H1 (cell line): ENCODE results near the gene FMNL2. TPM values are rescaled to one million over a fixed set of nuclear protein-coding genes. Genes with fewer than 3 reads are reported as not detected.

Experiments used
- CTCF ChIA-PET: fragments of 300-600 bp; sonication (Branson Sonifier 250); formaldehyde crosslinking; loops from one replicate; lab custom pipeline; 2021; ENCODE audit not compliant: partially characterized antibody; lab: Charles Lee
- POLR2A ChIA-PET: fragments of 300-600 bp; sonication (Branson Sonifier 250); formaldehyde crosslinking; loops from one replicate; lab custom pipeline; 2021; ENCODE audit warnings: inconsistent platforms; ENCODE audit not compliant: partially characterized antibody; lab: Charles Lee
- DNase-seq, 2 experiments: peaks; one replicate each; pipeline versions ENCODE4 v3.0.0 to v3.0.0-alpha.2; 2010 to 2022; ENCODE audit warnings: low spot score in 2 of 2, low read depth in 1 of 2, mixed read lengths in 1 of 2
- FAIRE-seq: peaks from 2 replicates; lab custom pipeline; 2011; peaks lifted over from hg19 to GRCh38; lab: Jason Lieb, UNC
- H2AFZ ChIP-seq: 2 replicates; pipeline ENCODE4 v1.8.1; 2012; ENCODE audit warnings: low read length, inconsistent platforms
- H2AK5ac ChIP-seq: 2 replicates; pipeline ENCODE4 v1.6.1; 2013; ENCODE audit warnings: low read depth, low read length
- H2BK120ac ChIP-seq: replicated peaks from 2 replicates; pipeline ENCODE3; 2013; ENCODE audit warnings: low read depth, low read length, inconsistent platforms
- H2BK12ac ChIP-seq: 2 replicates; pipeline ENCODE4 v1.6.1; 2013; ENCODE audit warnings: low read depth, low read length
- H2BK15ac ChIP-seq: 2 replicates; pipeline ENCODE4 v1.6.1; 2013; ENCODE audit warnings: low read length
- H2BK20ac ChIP-seq: 2 replicates; pipeline ENCODE4 v1.6.1; 2013; ENCODE audit warnings: low read length
- H2BK5ac ChIP-seq: 2 replicates; pipeline ENCODE4 v1.6.1; 2013; ENCODE audit warnings: low read depth, low read length
- H3K14ac ChIP-seq: 2 replicates; pipeline ENCODE4 v1.6.1; 2013; ENCODE audit warnings: inconsistent platforms; ENCODE audit not compliant: insufficient read length
- H3K18ac ChIP-seq: 2 replicates; pipeline ENCODE4 v1.6.1; 2013; ENCODE audit warnings: low read length; ENCODE audit errors: extremely low read depth
- H3K23ac ChIP-seq: 2 replicates; pipeline ENCODE4 v1.6.1; 2013; ENCODE audit warnings: inconsistent platforms; ENCODE audit not compliant: insufficient read length
- H3K23me2 ChIP-seq: 2 replicates; pipeline ENCODE4 v1.6.1; 2013; ENCODE audit warnings: low read depth, low read length
- H3K27ac ChIP-seq: 2 replicates; pipeline ENCODE4 v1.6.1; 2011; ENCODE audit warnings: low read depth, low read length, inconsistent platforms
- H3K27me3 ChIP-seq, 4 experiments: replicated peaks in 1 of 4; 1 replicate in 1 of 4; 2 replicates in 3 of 4; pipeline versions ENCODE4 v1.6.1 to v1.8.1; 2011 to 2013; ENCODE audit warnings: low read length in 3 of 4, mild to moderate bottlenecking in 3 of 4, inconsistent platforms in 2 of 4, mixed read lengths in 2 of 4, moderate library complexity in 1 of 4; ENCODE audit not compliant: control insufficient read depth in 3 of 4, insufficient read depth in 3 of 4; ENCODE audit errors: extremely low read depth in 1 of 4
- H3K36me3 ChIP-seq, 4 experiments: 2 replicates each; pipeline versions ENCODE4 v1.6.1 to v1.8.1; 2011 to 2013; ENCODE audit warnings: mild to moderate bottlenecking in 4 of 4, low read length in 3 of 4, moderate library complexity in 2 of 4, control low read depth in 1 of 4, inconsistent platforms in 1 of 4; ENCODE audit not compliant: insufficient read depth in 4 of 4, control insufficient read depth in 2 of 4
- H3K4ac ChIP-seq: replicated peaks from 2 replicates; pipeline ENCODE3; 2013; ENCODE audit warnings: low read length, low read depth, mixed read lengths, inconsistent platforms; ENCODE audit not compliant: insufficient read length
- H3K4me1 ChIP-seq, 4 experiments: replicated peaks in 1 of 4; 1 replicate in 1 of 4; 2 replicates in 3 of 4; pipeline versions ENCODE4 v1.6.1 to v1.8.1; 2011 to 2013; ENCODE audit warnings: low read length in 3 of 4, inconsistent platforms in 2 of 4, mixed read lengths in 1 of 4; ENCODE audit not compliant: insufficient read depth in 4 of 4, control insufficient read depth in 3 of 4
- H3K4me2 ChIP-seq, 2 experiments: 2 replicates each; pipeline versions ENCODE4 v1.6.1 to v1.8.1; 2011 to 2013; ENCODE audit warnings: low read depth in 2 of 2, low read length in 2 of 2, control low read depth in 1 of 2, inconsistent platforms in 1 of 2, mild to moderate bottlenecking in 1 of 2; ENCODE audit not compliant: insufficient read depth in 1 of 2
- H3K4me3 ChIP-seq, 4 experiments: fragments of 200-600, 300-600 bp in 1 of 4; sonication (generic), shearing (Covaris generic), sonication (Bioruptor Twin) in 1 of 4; 2 replicates each; pipeline versions ENCODE4 v1.5.1 to v1.8.1; 2011 to 2016; ENCODE audit warnings: low read length in 4 of 4, low read depth in 3 of 4, control low read depth in 2 of 4, inconsistent platforms in 2 of 4, mild to moderate bottlenecking in 2 of 4, mixed read lengths in 1 of 4, moderate library complexity in 1 of 4; ENCODE audit not compliant: insufficient read depth in 2 of 4; ENCODE audit errors: extremely low read depth in 1 of 4
- H3K56ac ChIP-seq: replicated peaks from 2 replicates; pipeline ENCODE3; 2013; ENCODE audit warnings: low read depth, mild to moderate bottlenecking, mixed read lengths, low read length, inconsistent platforms; ENCODE audit not compliant: insufficient read length
- H3K79me1 ChIP-seq: 2 replicates; pipeline ENCODE4 v1.6.1; 2013; ENCODE audit warnings: low read depth, low read length, control low read depth
- H3K79me2 ChIP-seq, 2 experiments: 2 replicates each; pipeline versions ENCODE4 v1.6.1 to v1.8.1; 2012 to 2013; ENCODE audit warnings: low read length in 2 of 2, mild to moderate bottlenecking in 2 of 2, inconsistent platforms in 1 of 2; ENCODE audit not compliant: insufficient read depth in 2 of 2, control insufficient read depth in 1 of 2
- H3K9ac ChIP-seq, 4 experiments: replicated peaks in 1 of 4; 1 replicate in 1 of 4; 2 replicates in 3 of 4; pipeline versions ENCODE4 v1.6.1 to v1.8.1; 2011 to 2013; ENCODE audit warnings: low read depth in 3 of 4, low read length in 3 of 4, control low read depth in 2 of 4, mild to moderate bottlenecking in 2 of 4, moderate library complexity in 2 of 4, inconsistent platforms in 1 of 4; ENCODE audit errors: extremely low read depth in 1 of 4
- H3K9me3 ChIP-seq, 2 experiments: 2 replicates each; pipeline versions ENCODE4 v1.6.1 to v1.8.1; 2012 to 2013; ENCODE audit warnings: mild to moderate bottlenecking in 2 of 2, moderate library complexity in 2 of 2, control low read depth in 1 of 2, inconsistent platforms in 1 of 2, low read depth in 1 of 2, low read length in 1 of 2, mixed read lengths in 1 of 2; ENCODE audit not compliant: insufficient read depth in 2 of 2
- H4K20me1 ChIP-seq, 2 experiments: replicated peaks in 1 of 2; 2 replicates each; pipeline versions ENCODE3 to v1.8.1; 2011 to 2013; ENCODE audit warnings: inconsistent platforms in 2 of 2, low read length in 2 of 2, mild to moderate bottlenecking in 1 of 2; ENCODE audit not compliant: insufficient read depth in 2 of 2, control insufficient read depth in 1 of 2
- H4K5ac ChIP-seq: 2 replicates; pipeline ENCODE4 v1.6.1; 2013; ENCODE audit warnings: low read length, low read depth, mixed read lengths, inconsistent platforms; ENCODE audit not compliant: insufficient read length
- H4K8ac ChIP-seq: 2 replicates; pipeline ENCODE4 v1.8.0; 2013; ENCODE audit warnings: mild to moderate bottlenecking, moderate library complexity, low read length, inconsistent platforms; ENCODE audit not compliant: insufficient read depth; ENCODE audit errors: extremely low read depth
- H4K91ac ChIP-seq: replicated peaks from 2 replicates; pipeline ENCODE3; 2013; ENCODE audit warnings: low read length, mixed read lengths, inconsistent platforms; ENCODE audit not compliant: insufficient read length
- BACH1 ChIP-seq: IDR thresholded peaks from 2 replicates; pipeline ENCODE4 v1.6.1; 2012; ENCODE audit warnings: low read length, improper control_type of control experiment
- BRCA1 ChIP-seq: IDR thresholded peaks from 2 replicates; pipeline ENCODE4 v1.6.1; 2012; ENCODE audit warnings: low read depth, low read length, improper control_type of control experiment
- CHD2 ChIP-seq: IDR thresholded peaks from 2 replicates; pipeline ENCODE4 v1.6.1; 2012; ENCODE audit warnings: low read length, improper control_type of control experiment
- CTBP2 ChIP-seq: IDR thresholded peaks from 2 replicates; pipeline ENCODE4 v1.7.0; 2011; ENCODE audit warnings: borderline replicate concordance, mild to moderate bottlenecking, moderate library complexity, mixed read lengths, low read length; ENCODE audit not compliant: insufficient read depth, insufficient read length
- E2F6 ChIP-seq: IDR thresholded peaks from 2 replicates; pipeline ENCODE4 v1.6.1; 2012; ENCODE audit warnings: inconsistent platforms
- EP300 ChIP-seq, 2 experiments: IDR thresholded peaks; 1 replicate in 1 of 2; 2 replicates in 1 of 2; pipeline ENCODE4 v1.6.1; 2011 to 2012; ENCODE audit warnings: low read depth in 2 of 2, low read length in 2 of 2, mild to moderate bottlenecking in 2 of 2, borderline replicate concordance in 1 of 2, inconsistent platforms in 1 of 2, moderate library complexity in 1 of 2
- JUND ChIP-seq: IDR thresholded peaks from 2 replicates; pipeline ENCODE4 v1.6.1; 2011; ENCODE audit warnings: mild to moderate bottlenecking, improper control_type of control experiment, low read length
- KDM5A ChIP-seq: fragments of 200-600 bp; IDR thresholded peaks from 2 replicates; pipeline ENCODE4 v1.7.1; 2012; ENCODE audit warnings: mild to moderate bottlenecking, low read length, inconsistent platforms, mixed read lengths
- POLR2AphosphoS5 ChIP-seq: IDR thresholded peaks from 2 replicates; pipeline ENCODE4 v1.6.1; 2011; ENCODE audit warnings: low read depth, low read length
- TCF12 ChIP-seq: IDR thresholded peaks from 2 replicates; pipeline ENCODE4 v1.6.1; 2011; ENCODE audit warnings: low read depth, mild to moderate bottlenecking, low read length
- WGBS, 2 experiments: shearing (Covaris generic) in 1 of 2; methylation state at CpG; one replicate each; pipeline versions ENCODE4 v1.1.6 to v1.1.7; 2013 to 2015; ENCODE audit warnings: low lambda C conversion rate in 2 of 2, mixed read lengths in 2 of 2, inconsistent platforms in 1 of 2, low coverage in 1 of 2, missing lambda C conversion rate in 1 of 2; ENCODE audit not compliant: insufficient replicate concordance in 2 of 2, insufficient coverage in 1 of 2, insufficient read length in 1 of 2; ENCODE audit errors: extremely low coverage in 1 of 2, missing lambda C conversion rate in 1 of 2; 5-methylcytosine and 5-hydroxymethylcytosine counted together
- polyA plus RNA-seq, 7 experiments: library from polyadenylated mRNA; depleted of rRNA in 3 of 7; stranded (reverse) in 5 of 7; unstranded in 2 of 7; fragments of >200 nt in 5 of 7; fragments of 200-250 nt in 2 of 7; gene quantifications; 1 replicate in 5 of 7; 2 replicates in 1 of 7; 4 replicates in 1 of 7; pipeline versions ENCODE4 v1.2.1 to v1.2.3, GENCODE V29; 2011 to 2013; ENCODE audit warnings: missing spikeins in 2 of 7, mixed read lengths in 2 of 7
- total RNA-seq: library from RNA; stranded (reverse); fragmentation: NEBNext Ultra II Directional; extraction: Animal tissue kit (Norgen Biotek cat#: 25700); gene quantifications from 2 replicates; pipeline ENCODE4 v1.2.1, GENCODE V29; 2021
- TF ChIP-seq, protein P1 (sequence below): IDR thresholded peaks from 2 replicates; pipeline ENCODE4 v1.6.1; 2012; ENCODE audit warnings: low read length, inconsistent platforms

The FMNL2 gene
- total and polyA plus RNA-seq, 2 of the 8 experiments (the other 6 are each of a cell fraction or from before 2014, with no cell fraction given): 15.5 to 45.1 TPM

DNA sequence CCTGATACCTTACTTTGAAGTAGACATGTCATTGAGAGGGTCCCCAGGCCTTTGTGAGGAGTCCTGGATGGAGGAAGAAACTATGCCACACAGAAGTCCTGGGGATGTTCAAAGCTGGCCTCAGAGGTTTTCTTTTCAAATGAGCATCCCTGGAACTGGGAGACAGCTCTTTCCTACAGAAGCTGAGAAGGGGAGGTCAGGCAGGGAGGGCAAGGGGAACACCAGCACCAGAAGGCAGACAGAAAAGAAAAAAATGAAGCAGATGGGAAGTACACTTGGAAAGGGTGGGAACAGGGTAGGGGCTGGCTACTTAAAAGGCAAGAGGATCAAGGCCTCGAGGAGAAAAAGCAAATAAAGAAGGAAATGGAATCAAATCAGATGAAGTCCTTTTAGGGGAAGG, 120.0 kb downstream of the FMNL2 start:
- FAIRE-seq: no peak
- H3K27ac ChIP-seq: no peak overlapping the region
- TF ChIP-seq BACH1 (no peak), KDM5A (no peak), CTBP2 (no peak), E2F6 (no peak), EP300 (IDR thresholded peaks at IDR 0.05; ENCODE audit: borderline replicate concordance in 1 of 2, low read depth in 2 of 2, low read length in 2 of 2) (no peak), CHD2 (no peak), BRCA1 (no peak), POLR2AphosphoS5 (no peak), JUND (no peak), TCF12 (no peak)
- TF ChIP-seq, protein P1, sequence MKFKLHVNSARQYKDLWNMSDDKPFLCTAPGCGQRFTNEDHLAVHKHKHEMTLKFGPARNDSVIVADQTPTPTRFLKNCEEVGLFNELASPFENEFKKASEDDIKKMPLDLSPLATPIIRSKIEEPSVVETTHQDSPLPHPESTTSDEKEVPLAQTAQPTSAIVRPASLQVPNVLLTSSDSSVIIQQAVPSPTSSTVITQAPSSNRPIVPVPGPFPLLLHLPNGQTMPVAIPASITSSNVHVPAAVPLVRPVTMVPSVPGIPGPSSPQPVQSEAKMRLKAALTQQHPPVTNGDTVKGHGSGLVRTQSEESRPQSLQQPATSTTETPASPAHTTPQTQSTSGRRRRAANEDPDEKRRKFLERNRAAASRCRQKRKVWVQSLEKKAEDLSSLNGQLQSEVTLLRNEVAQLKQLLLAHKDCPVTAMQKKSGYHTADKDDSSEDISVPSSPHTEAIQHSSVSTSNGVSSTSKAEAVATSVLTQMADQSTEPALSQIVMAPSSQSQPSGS: no peak

More for the DNA sequence above, 120.0 kb downstream of the FMNL2 start:
- Histone ChIP-seq H3K27me3 (no peaks in the 10 kb centered on the region), H3K79me1 (peaks cover 6% of the 10 kb centered on the region; the same call in 1 of the 2 replicates), H3K4ac (no peak overlapping the region), H3K23ac (no peak overlapping the region), H2AK5ac (no peak overlapping the region), H2BK12ac (peak overlapping the region; percentile 71), H2BK15ac (no peak overlapping the region), H3K4me3 (no peak overlapping the region), H3K9me3 (no peaks in the 10 kb centered on the region), H4K5ac (no peak overlapping the region), H2AFZ (no peak overlapping the region), H4K8ac (no peak overlapping the region), H3K56ac (no peak overlapping the region), H2BK5ac (peak overlapping the region; percentile 55; the same call in 1 of the 2 replicates), H2BK120ac (no peak overlapping the region), H3K18ac (peak overlapping the region; percentile 26), H3K4me2 (no peak overlapping the region), H3K79me2 (peaks cover 0 to 81% of the 10 kb centered on the region in 2 experiments; a peak in 3 of 4 replicates), H4K91ac (no peak overlapping the region), H3K23me2 (peaks cover 3% of the 10 kb centered on the region; the same call in 1 of the 2 replicates), H4K20me1 (no peaks in the 10 kb centered on the region), H2BK20ac (peak overlapping the region; percentile 2; the same call in 1 of the 2 replicates), H3K9ac (no peak overlapping the region), H3K36me3 (no peaks in the 10 kb centered on the region), H3K14ac (no peak overlapping the region), H3K4me1 (peaks cover 12 to 30% (median 20%) of the 10 kb centered on the region in 4 experiments; a peak in 6 of 7 replicates)
- POLR2A ChIA-PET: interaction anchor here (1.2 to 4.8 kb wide), 5 partner anchors 7 to 120 kb away, joined by 3 to 24 read pairs (median 5); no protein-coding TSS in a partner anchor
- no peak for DNase-seq
- 81% methylated on average over 1 of the region's 1 CpG; no CpG with 5 or more reads in 1 of the 2 experiments for whole genome bisulfite sequencing, 2 experiments
- CTCF ChIA-PET: interaction anchor here (0.7 to 2.8 kb wide), 7 partner anchors 9 to 265 kb away, joined by 3 to 10 read pairs (median 4); no protein-coding TSS in a partner anchor
